Measurements from ENCODE around the gene IL2RG. TPM values are rescaled to one million over a fixed set of nuclear protein-coding genes. Genes with fewer than 3 reads are reported as not detected.

IL2RG gene
- total RNA-seq, 4 donors from 2014 or later = 3.8 to 231 (median 44.0) TPM

DNA sequence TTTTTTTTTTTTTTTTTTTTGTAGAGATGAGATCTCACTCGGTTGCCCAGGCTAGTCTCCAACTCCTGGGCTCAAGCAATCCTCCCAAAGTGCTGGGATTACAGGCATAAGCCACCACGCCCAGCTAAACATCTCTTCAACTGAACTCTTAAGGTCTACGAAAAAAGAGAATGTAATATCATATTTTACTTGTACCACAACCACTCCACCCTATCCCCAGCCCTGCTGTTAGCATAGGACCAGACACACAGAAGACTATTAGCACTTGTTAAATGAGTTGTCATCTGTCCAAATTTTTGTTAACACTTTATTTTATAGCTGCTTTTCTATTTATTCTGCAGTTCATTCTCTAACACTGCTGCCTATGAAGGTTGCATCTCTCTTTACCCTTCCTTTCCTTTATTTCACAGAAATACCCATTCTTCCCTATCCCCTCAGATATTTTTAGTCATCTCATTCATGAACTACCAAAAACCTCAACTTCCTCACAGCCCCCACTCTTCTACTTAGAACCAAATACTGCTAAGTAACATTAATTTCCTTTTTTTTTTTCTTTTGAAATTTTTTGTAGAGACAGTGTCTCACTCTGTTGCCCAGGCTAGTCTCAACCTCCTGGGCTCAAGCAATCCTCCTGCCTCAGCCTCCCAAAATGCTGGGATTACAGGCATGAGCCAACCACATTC is 53.4 kb downstream of the IL2RG start:
- H3K27ac ChIP-seq = no peak overlapping the region
- no peak overlapping the region for H3K4me3 ChIP-seq
- WGBS, 2 donors (ENCODE audit: low coverage in 1 of 2) = 50% methylated on average over 3 of the region's 3 CpGs; no CpG with 5 or more reads in 1 of the 2 donors
- H3K9me3 ChIP-seq = no peaks in the 10 kb centered on the region
- H3K27me3 ChIP-seq = no peaks in the 10 kb centered on the region
- TF ChIP-seq EP300 (IDR thresholded peaks at IDR 0.05; ENCODE audit: low read depth) (no peak), POLR2A (IDR thresholded peaks at IDR 0.05) (no peak), POLR2AphosphoS5 (IDR thresholded peaks at IDR 0.05) (no peak)
- TF ChIP-seq, protein P1, sequence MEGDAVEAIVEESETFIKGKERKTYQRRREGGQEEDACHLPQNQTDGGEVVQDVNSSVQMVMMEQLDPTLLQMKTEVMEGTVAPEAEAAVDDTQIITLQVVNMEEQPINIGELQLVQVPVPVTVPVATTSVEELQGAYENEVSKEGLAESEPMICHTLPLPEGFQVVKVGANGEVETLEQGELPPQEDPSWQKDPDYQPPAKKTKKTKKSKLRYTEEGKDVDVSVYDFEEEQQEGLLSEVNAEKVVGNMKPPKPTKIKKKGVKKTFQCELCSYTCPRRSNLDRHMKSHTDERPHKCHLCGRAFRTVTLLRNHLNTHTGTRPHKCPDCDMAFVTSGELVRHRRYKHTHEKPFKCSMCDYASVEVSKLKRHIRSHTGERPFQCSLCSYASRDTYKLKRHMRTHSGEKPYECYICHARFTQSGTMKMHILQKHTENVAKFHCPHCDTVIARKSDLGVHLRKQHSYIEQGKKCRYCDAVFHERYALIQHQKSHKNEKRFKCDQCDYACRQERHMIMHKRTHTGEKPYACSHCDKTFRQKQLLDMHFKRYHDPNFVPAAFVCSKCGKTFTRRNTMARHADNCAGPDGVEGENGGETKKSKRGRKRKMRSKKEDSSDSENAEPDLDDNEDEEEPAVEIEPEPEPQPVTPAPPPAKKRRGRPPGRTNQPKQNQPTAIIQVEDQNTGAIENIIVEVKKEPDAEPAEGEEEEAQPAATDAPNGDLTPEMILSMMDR (IDR thresholded peaks at IDR 0.05) = no peak
- H3K4me1 ChIP-seq = no peaks in the 10 kb centered on the region
- intact Hi-C loops (cut with DNase I; ENCODE audit: low total_unique reads) = no loop called here
- in situ Hi-C loops (cut with MboI; ENCODE audit: low pct_ligation_motif_present in 1 of 4, low pct_unique_long_range_greater_than_20kb in 1 of 4, low sequenced_read_pairs in 3 of 4) = no loop called here
- DNase-seq = no peak
- H3K36me3 ChIP-seq = no peaks in the 10 kb centered on the region

Small RNA genes lying within 50 kb of the gene (small RNA-seq; reads per million reads assigned to genes)
- gene CXorf65 = 0 to 0.12 (median 0) reads per million in 4 donors

Other genes with a start within 250 kb of the IL2RG start
- under 1 TPM in 2 of 4 donors, not detected in 2; 0.27 to 0.79 TPM for gene TEX11, start 202.9 kb downstream of the IL2RG start, total RNA-seq
- gene SLC7A3, start 180.5 kb downstream of the IL2RG start, total RNA-seq = under 1 TPM in 1 of 4 donors, not detected in 3; 0.27 TPM
- gene SNX12, start 43.2 kb downstream of the IL2RG start, total RNA-seq = 10 to 100 TPM; 16.8 to 69.5 (median 35.0) TPM
- gene FOXO4, start 15.7 kb downstream of the IL2RG start, total RNA-seq = 100 to 1,000 TPM in 1 of 4 donors, 10 to 100 TPM in 3; 23.3 to 152 (median 35.4) TPM
- not detected for gene CXorf65, start 4.8 kb downstream of the IL2RG start, total RNA-seq
- gene MED12, start 7.0 kb upstream of the IL2RG start, total RNA-seq = 10 to 100 TPM; 26.5 to 41.4 (median 40.0) TPM
- 1 to 10 TPM in 1 of 4 donors, under 1 TPM in 2, not detected in 1; 0.40 to 1.1 (median 0.64) TPM for gene NLGN3, start 33.3 kb upstream of the IL2RG start, total RNA-seq
- gene GJB1, start 111.6 kb upstream of the IL2RG start, total RNA-seq = 10 to 100 TPM; 20.9 to 73.3 (median 48.3) TPM
- 10 to 100 TPM in 3 of 4 donors, 1 to 10 TPM in 1; 5.2 to 26.9 (median 13.4) TPM for gene ZMYM3, start 142.6 kb upstream of the IL2RG start, total RNA-seq
- 100 to 1,000 TPM; 173 to 304 (median 187) TPM for gene NONO, start 172.1 kb upstream of the IL2RG start, total RNA-seq
- gene ITGB1BP2, start 190.2 kb upstream of the IL2RG start, total RNA-seq = 1 to 10 TPM in 2 of 4 donors, not detected in 2; 2.9 to 6.8 TPM

Data from transverse colon (tissue), 4 donors.